Measurements from ENCODE around the gene PCDHB13.
A peak's percentile ranks its signal among the peaks of the same experiment; 100 is the strongest.
"Not testable (repeated sequence)": the region's sequence is repeated elsewhere in the genome, so short reads cannot be mapped to it uniquely, and the experiment has no call there.

The PCDHB13 gene

DNA sequence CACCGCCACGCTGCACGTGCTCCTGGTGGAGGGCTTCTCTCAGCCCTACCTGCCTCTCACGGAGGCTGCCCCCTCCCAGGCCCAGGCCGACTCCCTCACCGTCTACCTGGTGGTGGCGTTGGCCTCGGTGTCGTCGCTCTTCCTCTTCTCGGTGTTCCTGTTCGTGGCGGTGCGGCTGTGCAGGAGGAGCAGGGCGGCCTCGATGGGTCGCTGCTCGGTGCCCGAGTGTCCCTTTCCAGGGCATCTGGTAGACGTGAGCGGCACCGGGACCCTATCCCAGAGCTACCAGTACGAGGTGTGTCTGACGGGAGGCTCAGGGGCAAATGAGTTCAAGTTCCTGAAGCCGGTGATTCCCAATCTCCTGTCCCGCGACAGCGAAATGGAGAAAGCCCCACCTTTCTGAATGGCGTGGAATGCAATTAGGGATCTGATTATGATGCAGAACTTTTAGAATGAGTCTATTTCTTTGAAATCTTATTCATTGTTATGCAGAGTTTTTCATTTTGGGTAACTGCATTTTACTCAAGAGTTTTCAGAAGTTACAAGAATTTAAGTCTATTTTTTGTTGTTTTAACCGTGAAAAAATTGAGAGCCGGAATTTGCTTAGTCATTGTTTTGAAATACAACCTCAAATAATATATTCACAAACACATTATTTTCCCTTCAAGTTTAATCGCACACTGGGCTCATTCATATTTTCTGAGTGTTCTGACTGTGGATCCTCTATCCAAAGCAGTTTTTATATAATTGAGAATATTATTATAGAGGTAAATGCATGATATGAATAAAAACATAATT, 23.0 kb downstream of the PCDHB13 start:
- Histone ChIP-seq H3K27me3 (ENCODE audit: insufficient read depth, low read length) (peaks cover 62% of the 10 kb centered on the region), H3K4me3 (ENCODE audit: low read depth, low read length) (no peak overlapping the region), H2AFZ (ENCODE audit: low read length, unreplicated experiment) (no peak overlapping the region)

DNA sequence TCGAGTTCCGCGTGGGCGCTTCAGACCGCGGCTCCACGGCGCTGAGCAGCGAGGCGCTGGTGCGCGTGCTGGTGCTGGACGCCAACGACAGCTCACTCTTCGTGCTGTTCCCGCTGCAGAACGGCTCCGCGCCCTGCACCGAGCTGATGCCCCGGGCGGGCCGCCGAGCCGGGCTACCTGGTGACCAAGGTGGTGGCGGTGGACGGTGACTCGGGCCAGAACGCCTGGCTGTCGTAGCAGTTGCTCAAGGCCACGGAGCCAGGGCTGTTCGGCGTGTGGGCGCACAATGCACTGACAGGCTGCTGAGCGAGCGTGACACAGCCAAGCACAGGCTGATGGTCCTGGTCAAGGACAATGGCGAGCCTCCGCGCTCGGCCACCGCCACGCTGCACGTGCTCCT, 27.8 kb downstream of the PCDHB13 start:
- Histone ChIP-seq H3K79me2 (ENCODE audit: control insufficient read depth, insufficient read depth, low read length, unreplicated experiment) (no peaks in the 10 kb centered on the region), H3K27ac (ENCODE audit: low read depth, low read length) (no peak overlapping the region), H2AFZ (ENCODE audit: low read length, unreplicated experiment) (no peak overlapping the region)

More for the DNA sequence above, 23.0 kb downstream of the PCDHB13 start:
- Histone ChIP-seq H3K79me2 (ENCODE audit: control insufficient read depth, insufficient read depth, low read length, unreplicated experiment) (no peaks in the 10 kb centered on the region), H3K27ac (ENCODE audit: low read depth, low read length) (no peak overlapping the region), H3K36me3 (ENCODE audit: insufficient read depth, low read length) (no peaks in the 10 kb centered on the region), H3K4me1 (ENCODE audit: control insufficient read depth, insufficient read depth, low read length, unreplicated experiment) (no peaks in the 10 kb centered on the region)

DNA sequence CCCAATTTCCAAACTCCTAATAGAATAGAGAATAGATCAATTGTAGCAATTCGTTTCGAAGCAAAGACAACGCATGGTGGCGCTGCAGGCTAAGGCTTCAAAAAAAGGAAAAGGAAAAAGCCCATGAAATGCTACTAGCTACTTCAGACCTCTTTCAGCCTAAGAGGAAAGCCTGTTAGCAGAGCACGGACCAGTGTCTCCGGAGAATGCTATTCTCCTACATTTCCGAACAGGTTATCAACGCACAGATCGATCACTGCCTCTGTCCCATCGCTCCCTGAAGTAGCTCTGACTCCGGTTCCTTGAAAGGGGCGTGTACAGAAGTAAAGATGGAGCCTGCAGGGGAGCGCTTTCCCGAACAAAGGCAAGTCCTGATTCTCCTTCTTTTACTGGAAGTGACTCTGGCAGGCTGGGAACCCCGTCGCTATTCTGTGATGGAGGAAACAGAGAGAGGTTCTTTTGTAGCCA, 31.6 kb downstream of the PCDHB13 start, which contains the start of gene PCDHB15:
TSS of gene PCDHB15 (plus strand) at position 146 of the 468 bp plus-strand sequence. CDS start at position 330, 184 bp downstream.
- Histone ChIP-seq H3K36me3 (ENCODE audit: insufficient read depth, low read length) (no peaks in the 10 kb centered on the region), H3K4me3 (ENCODE audit: low read depth, low read length) (peak within 1 kb of the TSS; percentile 64), H3K4me1 (ENCODE audit: control insufficient read depth, insufficient read depth, low read length, unreplicated experiment) (no peaks in the 10 kb centered on the region), H3K79me2 (ENCODE audit: control insufficient read depth, insufficient read depth, low read length, unreplicated experiment) (no peaks in the 10 kb centered on the region), H3K27me3 (ENCODE audit: insufficient read depth, low read length) (peaks cover 28% of the 10 kb centered on the region; the same call in 1 of the 2 replicates), H3K27ac (ENCODE audit: low read depth, low read length) (no peak within 1 kb of the TSS), H2AFZ (ENCODE audit: low read length, unreplicated experiment) (no peak within 1 kb of the TSS)

More for the DNA sequence above, 27.8 kb downstream of the PCDHB13 start:
- Histone ChIP-seq H3K4me3 (ENCODE audit: low read depth, low read length) (no peak overlapping the region), H3K36me3 (ENCODE audit: insufficient read depth, low read length) (no peaks in the 10 kb centered on the region), H3K4me1 (ENCODE audit: control insufficient read depth, insufficient read depth, low read length, unreplicated experiment) (no peaks in the 10 kb centered on the region), H3K27me3 (ENCODE audit: insufficient read depth, low read length) (peaks cover 55% of the 10 kb centered on the region; the same call in 1 of the 2 replicates)

DNA sequence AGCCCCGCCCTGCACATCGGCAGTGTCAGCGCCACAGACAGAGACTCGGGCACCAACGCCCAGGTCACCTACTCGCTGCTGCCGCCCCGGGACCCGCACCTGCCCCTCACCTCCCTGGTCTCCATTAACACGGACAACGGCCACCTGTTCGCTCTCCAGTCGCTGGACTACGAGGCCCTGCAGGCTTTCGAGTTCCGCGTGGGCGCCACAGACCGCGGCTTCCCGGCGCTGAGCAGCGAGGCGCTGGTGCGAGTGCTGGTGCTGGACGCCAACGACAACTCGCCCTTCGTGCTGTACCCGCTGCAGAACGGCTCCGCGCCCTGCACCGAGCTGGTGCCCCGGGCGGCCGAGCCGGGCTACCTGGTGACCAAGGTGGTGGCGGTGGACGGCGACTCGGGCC, 33.3 kb downstream of the PCDHB13 start:
- H3K4me3 ChIP-seq (ENCODE audit: low read depth, low read length); H2AFZ ChIP-seq (ENCODE audit: low read length, unreplicated experiment); H3K79me2 ChIP-seq (ENCODE audit: control insufficient read depth, insufficient read depth, low read length, unreplicated experiment); H3K36me3 ChIP-seq (ENCODE audit: insufficient read depth, low read length); H3K27ac ChIP-seq (ENCODE audit: low read depth, low read length); H3K4me1 ChIP-seq (ENCODE audit: control insufficient read depth, insufficient read depth, low read length, unreplicated experiment): not testable (repeated sequence)
- H3K27me3 ChIP-seq (ENCODE audit: insufficient read depth, low read length), result peaks cover 15% of the 10 kb centered on the region; the same call in 1 of the 2 replicates

DNA sequence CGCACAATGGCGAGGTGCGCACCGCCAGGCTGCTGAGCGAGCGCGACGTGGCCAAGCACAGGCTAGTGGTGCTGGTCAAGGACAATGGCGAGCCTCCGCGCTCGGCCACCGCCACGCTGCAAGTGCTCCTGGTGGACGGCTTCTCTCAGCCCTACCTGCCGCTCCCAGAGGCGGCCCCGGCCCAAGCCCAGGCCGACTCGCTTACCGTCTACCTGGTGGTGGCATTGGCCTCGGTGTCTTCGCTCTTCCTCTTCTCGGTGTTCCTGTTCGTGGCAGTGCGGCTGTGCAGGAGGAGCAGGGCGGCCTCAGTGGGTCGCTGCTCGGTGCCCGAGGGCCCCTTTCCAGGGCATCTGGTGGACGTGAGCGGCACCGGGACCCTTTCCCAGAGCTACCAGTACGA, 33.7 kb downstream of the PCDHB13 start:
- not testable (repeated sequence) for H2AFZ ChIP-seq (ENCODE audit: low read length, unreplicated experiment); H3K4me1 ChIP-seq (ENCODE audit: control insufficient read depth, insufficient read depth, low read length, unreplicated experiment); H3K4me3 ChIP-seq (ENCODE audit: low read depth, low read length); H3K36me3 ChIP-seq (ENCODE audit: insufficient read depth, low read length); H3K27ac ChIP-seq (ENCODE audit: low read depth, low read length); H3K79me2 ChIP-seq (ENCODE audit: control insufficient read depth, insufficient read depth, low read length, unreplicated experiment)
- peaks cover 11% of the 10 kb centered on the region; the same call in 1 of the 2 replicates for H3K27me3 ChIP-seq (ENCODE audit: insufficient read depth, low read length)

DNA sequence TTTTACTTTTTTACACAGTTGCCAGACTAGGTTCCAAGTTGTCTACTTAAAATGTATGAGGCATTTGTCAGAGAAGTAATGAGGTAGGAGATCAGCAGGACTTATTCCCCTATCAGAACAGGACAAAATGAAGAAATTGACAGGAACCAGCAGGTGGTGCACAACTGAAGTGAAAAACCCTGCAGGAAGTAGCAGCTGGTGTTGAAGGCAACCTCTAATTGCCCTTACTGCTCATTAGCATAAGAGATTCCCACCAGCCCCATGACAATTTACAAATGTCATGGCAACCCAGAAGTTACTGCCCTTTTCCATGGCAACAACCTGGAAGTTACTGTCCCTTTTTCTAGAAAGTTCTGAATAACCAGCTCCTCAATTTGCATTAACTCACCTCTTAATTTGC, 36.9 kb downstream of the PCDHB13 start:
- Histone ChIP-seq H3K4me3 (ENCODE audit: low read depth, low read length) (no peak overlapping the region), H3K4me1 (ENCODE audit: control insufficient read depth, insufficient read depth, low read length, unreplicated experiment) (no peaks in the 10 kb centered on the region), H3K27ac (ENCODE audit: low read depth, low read length) (no peak overlapping the region), H3K79me2 (ENCODE audit: control insufficient read depth, insufficient read depth, low read length, unreplicated experiment) (no peaks in the 10 kb centered on the region), H2AFZ (ENCODE audit: low read length, unreplicated experiment) (no peak overlapping the region), H3K36me3 (ENCODE audit: insufficient read depth, low read length) (0 out of 2 replicates have a peak, but pooled peaks cover 3% of the 10 kb centered on the region), H3K27me3 (ENCODE audit: insufficient read depth, low read length) (peaks cover 4% of the 10 kb centered on the region; the same call in 1 of the 2 replicates)

DNA sequence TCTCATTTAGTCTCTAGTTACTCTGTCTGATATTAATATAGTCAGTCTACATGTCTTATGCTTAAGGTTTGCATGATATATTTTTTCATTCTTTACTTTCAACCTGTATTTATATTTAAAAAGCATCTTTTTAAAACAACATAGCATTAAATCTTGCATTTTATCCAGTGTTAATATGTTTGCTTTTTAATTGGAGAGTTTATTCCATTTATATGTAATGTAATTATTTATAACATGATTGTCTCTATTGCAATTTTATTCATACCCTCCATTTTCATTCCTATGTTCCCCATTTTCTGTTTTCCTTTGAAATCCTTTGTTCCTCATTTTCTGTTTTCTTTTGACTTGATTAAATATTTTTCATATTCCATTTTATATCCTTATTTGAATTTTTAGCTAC, 44.7 kb downstream of the PCDHB13 start:
- Histone ChIP-seq H3K4me1 (ENCODE audit: control insufficient read depth, insufficient read depth, low read length, unreplicated experiment) (no peaks in the 10 kb centered on the region), H3K27me3 (ENCODE audit: insufficient read depth, low read length) (no peaks in the 10 kb centered on the region), H3K79me2 (ENCODE audit: control insufficient read depth, insufficient read depth, low read length, unreplicated experiment) (no peaks in the 10 kb centered on the region), H3K4me3 (ENCODE audit: low read depth, low read length) (no peak overlapping the region), H3K36me3 (ENCODE audit: insufficient read depth, low read length) (no peaks in the 10 kb centered on the region; the same call in 1 of the 2 replicates), H2AFZ (ENCODE audit: low read length, unreplicated experiment) (no peak overlapping the region), H3K27ac (ENCODE audit: low read depth, low read length) (no peak overlapping the region)

DNA sequence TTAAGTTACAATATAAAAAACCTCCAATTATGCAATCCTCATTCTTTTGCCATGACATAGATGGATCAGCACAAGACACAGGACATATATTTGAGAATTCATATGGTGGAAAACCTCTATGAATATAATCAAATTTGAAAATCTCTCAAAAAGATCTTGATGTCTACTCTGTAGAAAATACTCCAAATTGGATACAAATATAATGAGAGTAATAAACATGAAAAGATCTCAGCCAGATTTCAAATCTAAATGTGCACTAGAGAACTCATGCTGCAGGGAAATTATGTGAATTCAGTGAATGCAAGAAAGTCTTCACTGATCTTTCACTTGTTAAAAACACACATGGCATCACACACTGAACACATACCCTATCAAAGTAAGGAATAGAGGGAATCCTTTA, 45.2 kb downstream of the PCDHB13 start:
- Histone ChIP-seq H3K27ac (ENCODE audit: low read depth, low read length) (no peak overlapping the region), H3K4me1 (ENCODE audit: control insufficient read depth, insufficient read depth, low read length, unreplicated experiment) (no peaks in the 10 kb centered on the region), H3K36me3 (ENCODE audit: insufficient read depth, low read length) (no peaks in the 10 kb centered on the region; the same call in 1 of the 2 replicates), H3K79me2 (ENCODE audit: control insufficient read depth, insufficient read depth, low read length, unreplicated experiment) (no peaks in the 10 kb centered on the region), H3K27me3 (ENCODE audit: insufficient read depth, low read length) (no peaks in the 10 kb centered on the region), H2AFZ (ENCODE audit: low read length, unreplicated experiment) (no peak overlapping the region), H3K4me3 (ENCODE audit: low read depth, low read length) (no peak overlapping the region)

DNA sequence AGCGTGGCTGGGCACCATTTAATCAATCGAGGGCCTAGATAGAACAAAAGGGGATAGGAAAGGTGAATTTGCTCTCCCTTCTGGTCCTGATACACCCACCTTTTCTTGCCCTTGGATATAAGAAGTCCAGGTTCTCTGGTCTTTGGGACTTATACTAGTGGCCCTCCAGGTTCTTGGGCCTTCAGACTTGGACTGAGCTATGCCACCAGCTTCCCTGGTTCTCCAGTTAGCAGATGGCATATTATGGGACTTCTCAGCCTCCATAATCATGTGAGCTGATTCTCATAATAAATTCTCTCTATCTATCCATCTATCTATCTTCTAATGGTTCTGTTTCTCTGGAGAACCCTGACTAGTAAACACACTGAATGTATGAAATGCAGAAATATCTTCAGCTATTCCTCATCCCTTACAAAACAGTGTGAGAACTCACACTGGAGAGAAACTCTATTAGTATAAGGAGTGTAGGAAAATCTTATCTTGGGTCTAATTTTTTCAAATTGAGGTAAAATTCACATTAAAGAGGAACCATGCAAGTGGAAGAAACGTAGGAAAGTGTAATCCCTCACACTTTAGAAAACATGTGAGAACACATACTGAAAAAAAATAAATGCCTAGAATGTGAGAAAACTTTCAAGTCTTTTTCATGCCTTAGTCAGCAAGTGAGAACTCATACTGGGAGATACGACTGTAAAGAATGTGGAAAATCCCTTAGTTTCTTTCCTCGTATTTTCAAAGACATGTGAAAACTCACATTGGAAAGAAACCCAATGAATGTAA, 46.9 kb downstream of the PCDHB13 start:
- H3K4me3 ChIP-seq (ENCODE audit: low read depth, low read length), result no peak overlapping the region

DNA sequence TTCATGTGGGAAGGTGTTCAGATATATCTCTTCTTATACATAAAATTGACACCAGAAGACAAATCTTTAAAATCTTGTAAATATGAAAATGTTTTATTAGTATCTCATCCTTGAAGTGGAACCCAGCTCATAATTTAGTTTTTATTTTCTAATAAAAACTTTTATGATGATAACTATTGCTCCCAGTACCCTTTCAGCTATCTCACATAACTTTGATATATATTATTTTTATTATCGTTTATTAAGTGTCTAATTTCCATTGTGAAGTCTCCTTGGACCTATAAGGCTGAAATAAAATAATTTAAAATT, 47.5 kb downstream of the PCDHB13 start:
- Histone ChIP-seq H3K36me3 (ENCODE audit: insufficient read depth, low read length) (no peaks in the 10 kb centered on the region; the same call in 1 of the 2 replicates), H3K4me3 (ENCODE audit: low read depth, low read length) (no peak overlapping the region), H3K79me2 (ENCODE audit: control insufficient read depth, insufficient read depth, low read length, unreplicated experiment) (no peaks in the 10 kb centered on the region), H3K27ac (ENCODE audit: low read depth, low read length) (no peak overlapping the region), H3K27me3 (ENCODE audit: insufficient read depth, low read length) (no peaks in the 10 kb centered on the region), H3K4me1 (ENCODE audit: control insufficient read depth, insufficient read depth, low read length, unreplicated experiment) (no peaks in the 10 kb centered on the region), H2AFZ (ENCODE audit: low read length, unreplicated experiment) (no peak overlapping the region)

More for the DNA sequence above, 46.9 kb downstream of the PCDHB13 start:
- H3K27ac ChIP-seq (ENCODE audit: low read depth, low read length), result no peak overlapping the region
- no peak overlapping the region for H2AFZ ChIP-seq (ENCODE audit: low read length, unreplicated experiment)
- no peaks in the 10 kb centered on the region for H3K79me2 ChIP-seq (ENCODE audit: control insufficient read depth, insufficient read depth, low read length, unreplicated experiment)
- no peaks in the 10 kb centered on the region for H3K27me3 ChIP-seq (ENCODE audit: insufficient read depth, low read length)
- H3K36me3 ChIP-seq (ENCODE audit: insufficient read depth, low read length), result no peaks in the 10 kb centered on the region; the same call in 1 of the 2 replicates
- no peaks in the 10 kb centered on the region for H3K4me1 ChIP-seq (ENCODE audit: control insufficient read depth, insufficient read depth, low read length, unreplicated experiment)

Measured in ACC112 (cell line).